Upper lobe of right lung (tissue), 1 donor: Measurements from ENCODE around the gene PLCB4. TPM values are rescaled to one million over a fixed set of nuclear protein-coding genes. Genes with fewer than 3 reads are reported as not detected.

Source experiments
- ATAC-seq: fragments of 200-7000 bp; cut with Tn5 transposase; one replicate; pipeline ENCODE4 v1.9.1; 2020; ENCODE audit warnings: mild to moderate bottlenecking, moderate library complexity
- DNase-seq: peaks from one replicate; pipeline ENCODE4 v3.0.0-alpha.2; 2020
- H3K27ac ChIP-seq: fragments of 200-600 bp; one replicate; pipeline ENCODE4 v1.8.0; 2022
- H3K27me3 ChIP-seq: fragments of 200-600 bp; one replicate; pipeline ENCODE4 v1.8.0; 2022; ENCODE audit warnings: mild to moderate bottlenecking
- H3K36me3 ChIP-seq: fragments of 200-600 bp; one replicate; pipeline ENCODE4 v1.8.0; 2022
- H3K4me1 ChIP-seq: fragments of 200-600 bp; one replicate; pipeline ENCODE4 v1.8.0; 2022
- H3K4me3 ChIP-seq: fragments of 200-600 bp; one replicate; pipeline ENCODE4 v1.8.0; 2022; ENCODE audit warnings: mild to moderate bottlenecking
- H3K9me3 ChIP-seq: fragments of 200-600 bp; one replicate; pipeline ENCODE4 v1.8.0; 2022
- CTCF ChIP-seq: fragments of 200-600 bp; IDR thresholded peaks from one replicate; pipeline ENCODE4 v1.8.0; 2022; ENCODE audit warnings: antibody characterized with exemption
- intact Hi-C: fragments of 100-400 bp; cut with DNase I; formaldehyde crosslinking; loops from one replicate; pipeline ENCODE4 v1.11.0; 2022
- total RNA-seq: library from RNA; stranded (reverse); fragmentation: NEBNext Ultra II Directional; extraction: Animal tissue kit (Norgen Biotek cat#: 25700); gene quantifications from one replicate; pipeline ENCODE4 v1.2.1, GENCODE V29; 2021
- donor health status: DM: no; HTN: yes; CAD: no; lungs with severe emphysema.

Gene PLCB4
- total RNA-seq, 1 donor from 2014 or later, result 7.9 TPM

GRCh38 chr20:9330151-9330550, 261.3 kb downstream of the PLCB4 start:
- Histone ChIP-seq H3K27me3 (no peaks in the 10 kb centered on the region), H3K36me3 (no peaks in the 10 kb centered on the region), H3K27ac (no peak overlapping the region), H3K4me1 (no peaks in the 10 kb centered on the region), H3K4me3 (no peak overlapping the region), H3K9me3 (no peaks in the 10 kb centered on the region)
- no peak for TF ChIP-seq CTCF
- intact Hi-C loops, result no loop called here
- DNase-seq (no peak), ATAC-seq (no peak)

DNA sequence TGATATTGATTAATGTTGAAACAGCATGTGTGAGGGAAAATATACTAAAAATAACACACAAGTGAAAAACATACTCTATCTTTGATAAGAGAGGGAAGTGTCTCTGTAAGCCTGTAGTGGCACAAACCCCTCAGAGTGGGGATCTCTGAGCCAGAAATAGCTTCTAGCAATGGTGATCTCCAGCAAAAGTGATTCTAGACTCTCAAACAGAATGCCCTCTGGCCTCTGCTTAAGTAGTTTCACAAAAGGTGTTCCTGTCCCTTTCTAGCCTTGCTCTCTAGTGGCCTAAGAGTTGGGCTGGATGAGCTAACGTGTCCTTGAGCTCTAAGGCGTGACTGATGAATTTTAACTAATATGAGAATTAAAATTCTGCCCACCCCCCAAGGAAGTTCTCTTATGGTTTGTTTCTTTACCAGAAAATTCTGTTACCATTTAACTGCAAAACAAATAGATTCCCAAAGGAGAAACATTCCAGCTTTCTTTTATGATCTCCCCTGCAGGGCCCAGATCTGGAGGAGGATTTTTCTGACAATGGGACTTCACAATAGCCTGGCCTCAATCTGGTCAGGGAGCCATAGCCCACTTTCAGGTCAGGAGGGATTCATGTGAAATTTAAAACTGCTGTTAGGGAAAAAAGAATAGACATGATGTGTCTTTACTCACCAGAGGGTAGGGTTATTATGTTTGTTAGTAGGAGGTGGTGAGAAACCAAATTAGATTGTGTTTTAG, 263.0 kb downstream of the PLCB4 start:
- H3K27ac ChIP-seq, result no peak overlapping the region
- H3K9me3 ChIP-seq, result no peaks in the 10 kb centered on the region
- no peak overlapping the region for H3K4me3 ChIP-seq
- H3K4me1 ChIP-seq, result no peaks in the 10 kb centered on the region
- no peaks in the 10 kb centered on the region for H3K36me3 ChIP-seq
- intact Hi-C loops, result no loop called here
- DNase-seq (no peak), ATAC-seq (no peak)
- H3K27me3 ChIP-seq, result no peaks in the 10 kb centered on the region
- TF ChIP-seq CTCF, result no peak

- ATAC-seq (no peak), DNase-seq (no peak)
- H3K36me3 ChIP-seq, result no peaks in the 10 kb centered on the region
- H3K4me3 ChIP-seq, result no peak overlapping the region
- no peak for TF ChIP-seq CTCF
- H3K4me1 ChIP-seq, result no peaks in the 10 kb centered on the region
- no peaks in the 10 kb centered on the region for H3K9me3 ChIP-seq
- no peaks in the 10 kb centered on the region for H3K27me3 ChIP-seq
- intact Hi-C loops, result no loop called here
- no peak overlapping the region for H3K27ac ChIP-seq
Measured at GRCh38 chr20:9332791-9333479, 264.0 kb downstream of the PLCB4 start.

- H3K36me3 ChIP-seq, result no peaks in the 10 kb centered on the region
- H3K9me3 ChIP-seq, result no peaks in the 10 kb centered on the region
- H3K4me1 ChIP-seq, result no peaks in the 10 kb centered on the region
- DNase-seq (no peak), ATAC-seq (no peak)
- no peak overlapping the region for H3K4me3 ChIP-seq
- no peaks in the 10 kb centered on the region for H3K27me3 ChIP-seq
- TF ChIP-seq CTCF, result no peak
- intact Hi-C loops, result no loop called here
- no peak overlapping the region for H3K27ac ChIP-seq
Measured at GRCh38 chr20:9334866-9335265, 266.0 kb downstream of the PLCB4 start.

GRCh38 chr20:9338101-9338500, 269.2 kb downstream of the PLCB4 start:
- DNase-seq (no peak), ATAC-seq (no peak)
- Histone ChIP-seq H3K27ac (no peak overlapping the region), H3K36me3 (no peaks in the 10 kb centered on the region), H3K9me3 (no peaks in the 10 kb centered on the region), H3K27me3 (no peaks in the 10 kb centered on the region), H3K4me1 (no peaks in the 10 kb centered on the region), H3K4me3 (no peak overlapping the region)
- intact Hi-C loops, result no loop called here
- no peak for TF ChIP-seq CTCF
